Kidney (tissue), 14 donors: ENCODE results near the gene UNC93A. TPM values are rescaled to one million over a fixed set of nuclear protein-coding genes. Genes with fewer than 3 reads are reported as not detected.
"Not testable (repeated sequence)": the region's sequence is repeated elsewhere in the genome, so short reads cannot be mapped to it uniquely, and the experiment has no call there.

Source experiments
- DNase-seq, 5 donors: peaks; one replicate each; pipeline ENCODE4 v3.0.0-alpha.2; 2013 to 2020
- FAIRE-seq: peaks from 2 replicates; lab custom pipeline; 2012; peaks lifted over from hg19 to GRCh38; lab: Jason Lieb, UNC
- H3K27ac ChIP-seq, 2 donors: one replicate each; pipeline ENCODE4 v1.7.0; 2013; ENCODE audit warnings: low read depth in 2 of 2, low read length in 2 of 2, inconsistent platforms in 1 of 2
- H3K27me3 ChIP-seq: one replicate; pipeline ENCODE4 v1.7.1; 2013; ENCODE audit warnings: low read length, inconsistent platforms; ENCODE audit not compliant: control insufficient read depth, insufficient read depth
- H3K36me3 ChIP-seq, 3 donors: one replicate each; pipeline versions ENCODE4 v1.7.0 to v1.7.1; 2013; ENCODE audit warnings: low read length in 3 of 3, control low read depth in 1 of 3, inconsistent platforms in 1 of 3; ENCODE audit not compliant: insufficient read depth in 3 of 3, control insufficient read depth in 2 of 3
- H3K4me1 ChIP-seq, 3 donors: one replicate each; pipeline versions ENCODE4 v1.7.0 to v1.7.1; 2013; ENCODE audit warnings: low read length in 3 of 3, inconsistent platforms in 1 of 3, low read depth in 1 of 3; ENCODE audit not compliant: control insufficient read depth in 2 of 3, insufficient read depth in 2 of 3
- H3K4me3 ChIP-seq, 3 donors: one replicate each; pipeline versions ENCODE4 v1.7.0 to v1.8.1; 2013; ENCODE audit warnings: low read length in 3 of 3, control low read depth in 1 of 3, inconsistent platforms in 1 of 3
- H3K9ac ChIP-seq, 3 donors: one replicate each; pipeline versions ENCODE4 v1.7.0 to v1.7.1; 2013; ENCODE audit warnings: low read length in 3 of 3, control low read depth in 1 of 3, inconsistent platforms in 1 of 3
- H3K9me3 ChIP-seq, 3 donors: one replicate each; pipeline versions ENCODE4 v1.7.0 to v1.7.1; 2013; ENCODE audit warnings: low read length in 3 of 3, control low read depth in 1 of 3, inconsistent platforms in 1 of 3; ENCODE audit not compliant: control insufficient read depth in 2 of 3, insufficient read depth in 1 of 3
- CTCF ChIP-seq: IDR thresholded peaks from 3 replicates; pipeline ENCODE4 v1.5.1; 2012; ENCODE audit warnings: mild to moderate bottlenecking, moderate library complexity, borderline replicate concordance; ENCODE audit not compliant: insufficient read depth; ENCODE audit errors: extremely low read depth
- intact Hi-C: fragments of 100-400 bp; cut with DNase I; formaldehyde crosslinking; loops from one replicate; pipeline ENCODE4 v1.11.1; 2022
- polyA plus RNA-seq: library from polyadenylated mRNA; stranded (reverse); fragments of 350-450 nt; fragmentation: Illumina TruSeq; extraction: RNeasy Lipid Tissue Mini Kit (QIAGEN cat#74804); gene quantifications from one replicate; pipeline ENCODE4 v1.2.3, GENCODE V29; 2014; ENCODE audit warnings: low read depth, low replicate concordance; ENCODE audit not compliant: insufficient read depth
- total RNA-seq: library from RNA; stranded (reverse); fragmentation: NEBNext Ultra II Directional; extraction: Animal tissue kit (Norgen Biotek cat#: 25700); gene quantifications from one replicate; pipeline ENCODE4 v1.2.1, GENCODE V29; 2021
- donor health status: control.
- donor health status: control.
- donor health status: control.
- donor health status: control.
- donor health status: control.
- donor health status: DM: yes; HTN: yes; CAD: no.
- donor health status: Normal renal cell carcinoma (clear cell type).

The UNC93A gene
- total and polyA plus RNA-seq, 2 donors from 2014 or later: 0.56 TPM; not detected in 1

- FAIRE-seq (no peak), DNase-seq (no peak)
- Histone ChIP-seq H3K36me3 (no peaks in the 10 kb centered on the region), H3K9ac (no peak overlapping the region), H3K4me1 (no peaks in the 10 kb centered on the region), H3K4me3 (no peak overlapping the region), H3K27ac (no peak overlapping the region), H3K9me3 (peaks cover 0 to 5% (median 0%) of the 10 kb centered on the region in 3 donors), H3K27me3 (no peaks in the 10 kb centered on the region)
- no peak for TF ChIP-seq CTCF
- intact Hi-C loops: no loop called here
Measured at GRCh38 chr6:167258646-167259045, 32.5 kb upstream of the UNC93A start.

- intact Hi-C loops, H3K9me3 ChIP-seq, H3K4me1 ChIP-seq, H3K4me3 ChIP-seq, H3K9ac ChIP-seq, FAIRE-seq, H3K27me3 ChIP-seq, H3K27ac ChIP-seq, H3K36me3 ChIP-seq: not testable (repeated sequence)
- peak in 4 of 5 donors; percentile 82 to 91 (median 86) for DNase-seq
Measured at GRCh38 chr6:167266057-167266829, 24.9 kb upstream of the UNC93A start.

- Histone ChIP-seq H3K36me3 (no peaks in the 10 kb centered on the region), H3K9me3 (no peaks in the 10 kb centered on the region), H3K4me1 (peaks cover 0 to 4% (median 0%) of the 10 kb centered on the region in 3 donors), H3K27ac (no peak overlapping the region), H3K27me3 (no peaks in the 10 kb centered on the region), H3K4me3 (no peak overlapping the region), H3K9ac (no peak overlapping the region)
- intact Hi-C loops: no loop called here
- no peak for FAIRE-seq
- DNase-seq: peak in 3 of 5 donors; percentile 43 to 58 (median 45)
- TF ChIP-seq CTCF: no peak
Measured at GRCh38 chr6:167266830-167267555, 24.1 kb upstream of the UNC93A start.

- H3K9ac ChIP-seq, FAIRE-seq, intact Hi-C loops: not testable (repeated sequence)
Measured at GRCh38 chr6:167267556-167267898, 23.6 kb upstream of the UNC93A start.

More at GRCh38 chr6:167267556-167267898, 23.6 kb upstream of the UNC93A start:
- H3K27ac ChIP-seq, DNase-seq, H3K27me3 ChIP-seq, H3K9me3 ChIP-seq, H3K4me1 ChIP-seq, H3K4me3 ChIP-seq, H3K36me3 ChIP-seq: not testable (repeated sequence)
